Naive thymus-derived CD4-positive, alpha-beta T cell (primary cell): Measurements from ENCODE around the gene PRKCB. TPM values are rescaled to one million over a fixed set of nuclear protein-coding genes. Genes with fewer than 3 reads are reported as not detected.

Experiments
- ATAC-seq: fragments of 150-1000 bp; cut with Tn5 transposase; 2 replicates; pipeline ENCODE4 v1.10.0; 2021; ENCODE audit warnings: mild to moderate bottlenecking, moderate library complexity
- CTCF ChIA-PET: fragments of 350-600 bp; sonication (Branson Sonifier 250); formaldehyde crosslinking; loops from one replicate; lab custom pipeline; 2021; ENCODE audit warnings: antibody characterized with exemption; lab: Charles Lee
- POLR2A ChIA-PET: fragments of 350-600 bp; sonication (Branson Sonifier 250); formaldehyde crosslinking; loops from one replicate; lab custom pipeline; 2021; ENCODE audit warnings: antibody characterized with exemption, inconsistent platforms; lab: Charles Lee
- DNase-seq, 9 donors: peaks; one replicate each; pipeline versions ENCODE4 v3.0.0 to v3.0.0-alpha.2; 2020 to 2022; ENCODE audit warnings: mixed read lengths in 1 of 9
- H3K27ac ChIP-seq: one replicate; pipeline ENCODE4 v1.7.0; 2013; ENCODE audit warnings: mild to moderate bottlenecking, low read depth, low read length, moderate library complexity
- H3K27me3 ChIP-seq, 2 donors: one replicate each; pipeline ENCODE4 v1.7.0; 2013; ENCODE audit warnings: low read length in 2 of 2, mild to moderate bottlenecking in 2 of 2, moderate library complexity in 2 of 2; ENCODE audit not compliant: control insufficient read depth in 2 of 2, insufficient read depth in 2 of 2
- H3K36me3 ChIP-seq, 3 experiments: 1 replicate in 2 of 3; 2 replicates in 1 of 3; pipeline ENCODE4 v1.7.0; 2013; ENCODE audit warnings: low read length in 3 of 3, mild to moderate bottlenecking in 3 of 3, moderate library complexity in 1 of 3; ENCODE audit not compliant: insufficient read depth in 3 of 3, control insufficient read depth in 2 of 3
- H3K4me1 ChIP-seq, 2 donors: one replicate each; pipeline ENCODE4 v1.7.0; 2013; ENCODE audit warnings: low read length in 2 of 2, mild to moderate bottlenecking in 2 of 2, moderate library complexity in 1 of 2; ENCODE audit not compliant: control insufficient read depth in 2 of 2, insufficient read depth in 2 of 2
- H3K4me3 ChIP-seq: 2 replicates; pipeline ENCODE4 v1.7.0; 2013; ENCODE audit warnings: mild to moderate bottlenecking, low read length
- H3K9me3 ChIP-seq, 3 experiments: 1 replicate in 2 of 3; 2 replicates in 1 of 3; pipeline ENCODE4 v1.7.0; 2013; ENCODE audit warnings: low read length in 3 of 3; ENCODE audit not compliant: control insufficient read depth in 2 of 3
- H3K27ac Mint-ChIP-seq, 9 donors: one replicate each; pipeline ENCODE4 v1.8.0; 2020 to 2022; ENCODE audit warnings: mixed read lengths in 9 of 9, mild to moderate bottlenecking in 8 of 9, moderate library complexity in 5 of 9, inconsistent platforms in 2 of 9
- H3K27me3 Mint-ChIP-seq, 5 donors: one replicate each; pipeline ENCODE4 v1.8.0; 2021 to 2022; ENCODE audit warnings: mixed read lengths in 5 of 5, mild to moderate bottlenecking in 1 of 5
- H3K36me3 Mint-ChIP-seq, 5 donors: one replicate each; pipeline ENCODE4 v1.8.0; 2020 to 2022; ENCODE audit warnings: mixed read lengths in 5 of 5, mild to moderate bottlenecking in 3 of 5, inconsistent platforms in 1 of 5
- H3K4me1 Mint-ChIP-seq, 7 donors: one replicate each; pipeline ENCODE4 v1.8.0; 2020 to 2022; ENCODE audit warnings: mixed read lengths in 7 of 7, mild to moderate bottlenecking in 3 of 7, inconsistent platforms in 1 of 7
- H3K4me3 Mint-ChIP-seq, 10 donors: one replicate each; pipeline ENCODE4 v1.8.0; 2020 to 2022; ENCODE audit warnings: mild to moderate bottlenecking in 10 of 10, mixed read lengths in 10 of 10, moderate library complexity in 6 of 10, inconsistent platforms in 2 of 10
- H3K9me3 Mint-ChIP-seq, 11 donors: one replicate each; pipeline ENCODE4 v1.8.0; 2020 to 2022; ENCODE audit warnings: mixed read lengths in 11 of 11, mild to moderate bottlenecking in 4 of 11, inconsistent platforms in 1 of 11, moderate library complexity in 1 of 11
- intact Hi-C, 2 donors: fragments of 100-400 bp; cut with micrococcal nuclease; formaldehyde crosslinking; loops; one replicate each; pipeline ENCODE4 v1.15.1; 2023
- polyA plus RNA-seq, 2 donors: library from polyadenylated mRNA; unstranded; fragments of 300-500 nt; fragmentation: Illumina TruSeq; gene quantifications; one replicate each; pipeline ENCODE4 v1.2.3, GENCODE V29; 2021
- total RNA-seq, 6 experiments: library from RNA in 5 of 6; stranded (reverse) in 5 of 6; gene quantifications; 1 replicate in 5 of 6; 2 replicates in 1 of 6; pipeline ENCODE4 v1.2.3 and lab custom pipeline; 2021 to 2026

The PRKCB gene
- total and polyA plus RNA-seq, 7 experiments from 2014 or later, result 32.4 to 180 (median 72.9) TPM

DNA sequence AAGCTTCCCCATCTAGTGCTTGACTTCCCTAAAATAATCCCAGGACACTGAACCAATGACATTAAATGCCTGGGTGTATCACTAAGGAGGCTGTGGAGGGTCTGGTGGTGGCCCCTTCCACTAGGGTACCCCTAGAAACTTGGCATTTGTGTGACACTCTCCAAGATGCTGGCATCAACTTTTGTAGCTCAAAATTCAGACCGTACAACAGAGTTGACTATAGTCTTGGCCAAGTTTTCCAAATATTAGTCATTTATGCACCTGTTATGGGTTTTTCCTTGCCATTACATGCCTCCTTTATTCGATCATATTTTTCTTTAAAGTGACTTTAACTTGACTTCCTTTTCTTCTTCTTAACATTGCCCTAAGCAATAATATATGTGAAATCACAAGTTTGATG is 295.5 kb downstream of the PRKCB start:
- DNase-seq (no peak), ATAC-seq (no peak)
- H3K9me3 ChIP-seq, result no peaks in the 10 kb centered on the region
- intact Hi-C loops, result no loop called here
- Mint-ChIP-seq H3K27ac (peak overlapping the region in 4 of 9 donors; percentile 19 to 63 (median 26)), H3K36me3 (peaks cover 10 to 57% (median 22%) of the 10 kb centered on the region in 5 donors), H3K4me3 (no peak overlapping the region), H3K4me1 (peaks cover 4 to 29% (median 22%) of the 10 kb centered on the region in 7 donors), H3K27me3 (no peaks in the 10 kb centered on the region), H3K9me3 (peaks cover 0 to 1% (median 0%) of the 10 kb centered on the region in 11 donors)
- no peaks in the 10 kb centered on the region for H3K4me1 ChIP-seq
- ChIA-PET CTCF (no interaction called here), POLR2A (no interaction called here)
- peaks cover 0 to under 1% (median 0%) of the 10 kb centered on the region in 3 experiments for H3K36me3 ChIP-seq
- H3K27me3 ChIP-seq, result no peaks in the 10 kb centered on the region
- H3K27ac ChIP-seq, result no peak overlapping the region
- no peak overlapping the region for H3K4me3 ChIP-seq

DNA sequence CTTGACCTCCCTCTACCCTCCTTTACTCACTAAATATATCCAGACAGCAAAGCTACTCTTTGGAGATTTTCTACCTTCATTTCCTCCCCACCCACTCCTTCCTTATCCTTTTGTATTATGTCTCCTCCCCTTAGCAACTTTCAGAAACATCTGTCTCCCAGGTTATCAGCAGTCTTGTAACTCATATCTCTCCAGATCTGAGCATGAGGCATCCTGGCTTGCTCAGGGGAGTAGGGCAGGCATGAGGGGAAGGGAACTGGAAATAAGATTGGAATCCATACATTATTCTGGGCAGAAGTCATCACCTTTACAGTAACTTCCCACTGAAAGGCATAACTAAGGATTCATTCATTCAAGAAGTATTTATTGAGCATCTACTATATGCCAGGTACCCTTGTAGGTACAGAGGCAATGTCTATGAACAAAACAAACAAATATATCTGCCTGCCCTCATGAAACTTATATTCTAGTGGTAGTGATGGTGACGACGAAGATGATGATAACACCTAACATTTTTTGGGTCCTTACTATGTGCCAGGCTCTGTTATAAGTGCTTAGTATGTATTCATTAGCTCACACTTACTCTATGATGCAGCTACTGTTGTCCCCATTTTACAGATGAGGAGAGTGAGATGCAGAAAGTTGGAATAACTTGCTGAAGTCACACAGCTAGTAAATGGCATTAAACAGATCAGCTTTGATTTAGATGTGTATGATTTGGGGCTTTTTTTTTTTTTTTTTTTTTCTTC is 296.4 kb downstream of the PRKCB start:
- ATAC-seq, result no peak

DNA sequence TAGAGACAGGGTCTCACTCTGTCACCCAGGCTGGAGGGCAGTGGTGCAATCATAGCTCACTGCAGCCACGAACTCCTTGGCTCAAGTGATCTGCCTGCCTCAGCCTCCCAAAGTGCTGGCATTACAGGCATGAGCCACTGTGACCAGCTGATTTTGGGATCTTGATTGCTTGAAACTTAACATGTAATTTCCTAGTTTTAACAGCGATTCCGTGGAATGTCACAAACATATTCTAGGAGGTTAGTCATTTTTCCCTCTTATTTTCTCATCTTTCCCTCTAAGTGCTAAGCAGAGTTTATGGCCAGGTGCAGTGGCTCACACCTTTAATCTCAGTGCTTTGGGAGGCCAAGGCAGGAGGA is 297.0 kb downstream of the PRKCB start:
- CTCF ChIA-PET, result no interaction called here
- H3K9me3 Mint-ChIP-seq, result peaks cover 0 to 1% (median 0%) of the 10 kb centered on the region in 11 donors
- no peaks in the 10 kb centered on the region for H3K4me1 ChIP-seq

More for the DNA sequence above, 296.4 kb downstream of the PRKCB start:
- Mint-ChIP-seq H3K4me1 (peaks cover 4 to 29% (median 22%) of the 10 kb centered on the region in 7 donors), H3K36me3 (peaks cover 10 to 55% (median 20%) of the 10 kb centered on the region in 5 donors), H3K4me3 (no peak overlapping the region), H3K9me3 (peaks cover 0 to 1% (median 0%) of the 10 kb centered on the region in 11 donors), H3K27ac (peak overlapping the region in 1 of 9 donors; percentile 33), H3K27me3 (no peaks in the 10 kb centered on the region)
- Histone ChIP-seq H3K4me1 (no peaks in the 10 kb centered on the region), H3K9me3 (no peaks in the 10 kb centered on the region), H3K4me3 (no peak overlapping the region), H3K27me3 (no peaks in the 10 kb centered on the region), H3K36me3 (peaks cover 0 to 4% (median 0%) of the 10 kb centered on the region in 3 experiments), H3K27ac (no peak overlapping the region)
- intact Hi-C loops, result no loop called here
- POLR2A ChIA-PET, result no interaction called here
- no peak for DNase-seq
- CTCF ChIA-PET, result no interaction called here

DNA sequence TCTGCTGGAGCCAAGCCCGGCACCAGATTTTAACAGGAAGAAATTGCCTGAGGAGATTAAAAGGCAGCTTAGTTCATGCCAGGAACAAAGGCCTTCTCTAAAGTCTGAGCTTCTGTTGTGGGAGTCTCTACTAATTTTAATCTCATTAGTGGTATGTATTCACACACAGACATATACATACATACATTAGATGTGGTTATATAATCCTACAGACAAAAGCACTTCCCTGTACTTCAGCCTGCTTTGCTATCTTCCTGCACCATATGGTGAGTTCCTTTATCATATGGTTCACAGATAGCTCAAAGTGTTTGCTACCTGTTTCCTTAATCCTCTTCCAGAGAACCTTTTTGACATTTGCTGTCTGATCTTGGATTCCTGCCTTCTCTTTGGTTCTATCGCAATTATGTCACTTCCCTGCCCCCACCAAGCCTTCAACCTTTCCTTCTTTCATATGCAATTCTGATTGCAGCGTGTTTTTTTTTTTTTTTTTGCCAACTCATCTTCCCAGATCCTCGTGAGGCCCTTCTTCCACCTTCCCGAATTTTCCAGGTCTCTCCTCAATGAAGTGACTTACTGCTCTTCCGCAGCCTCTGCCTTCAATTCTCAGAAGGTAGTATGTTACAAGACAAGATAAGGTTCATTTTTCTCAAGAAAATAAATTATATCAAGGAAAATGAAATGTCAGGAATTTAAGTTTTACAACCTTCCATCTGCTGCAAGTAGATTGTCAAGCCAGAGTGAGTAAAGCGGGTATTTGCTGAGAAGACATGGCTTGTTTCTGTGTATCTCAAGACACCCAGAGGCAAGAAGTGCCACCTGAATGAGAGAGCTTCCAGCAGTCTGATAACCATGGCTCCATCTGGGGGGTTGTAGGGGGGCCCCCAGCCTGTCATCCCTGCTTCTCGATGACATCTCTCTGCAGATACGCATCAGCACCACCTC is 300.1 kb downstream of the PRKCB start:
- POLR2A ChIA-PET, result no interaction called here
- CTCF ChIA-PET, result interaction anchor here (0.6 to 0.7 kb wide), 2 partner anchors 24 to 85 kb away, joined by 3 to 4 read pairs; no protein-coding TSS in a partner anchor
- peaks cover 12 to 58% (median 29%) of the 10 kb centered on the region in 5 donors for H3K36me3 Mint-ChIP-seq
- no peak for ATAC-seq
- no peaks in the 10 kb centered on the region for H3K27me3 Mint-ChIP-seq
- H3K4me1 ChIP-seq, result no peaks in the 10 kb centered on the region
- H3K4me3 Mint-ChIP-seq, result no peak overlapping the region
- no peak for DNase-seq
- H3K9me3 ChIP-seq, result no peaks in the 10 kb centered on the region
- H3K4me1 Mint-ChIP-seq, result peaks cover 0 to 27% (median 17%) of the 10 kb centered on the region in 7 donors
- H3K9me3 Mint-ChIP-seq, result peaks cover 0 to 1% (median 0%) of the 10 kb centered on the region in 11 donors
- peaks cover 0 to 4% (median 0%) of the 10 kb centered on the region in 3 experiments for H3K36me3 ChIP-seq
- H3K4me3 ChIP-seq, result no peak overlapping the region
- peak overlapping the region in 4 of 9 donors; percentile 2 to 44 (median 14) for H3K27ac Mint-ChIP-seq
- H3K27me3 ChIP-seq, result no peaks in the 10 kb centered on the region
- intact Hi-C loops, result no loop called here
- H3K27ac ChIP-seq, result no peak overlapping the region

More for the DNA sequence above, 297.0 kb downstream of the PRKCB start:
- Mint-ChIP-seq H3K27me3 (no peaks in the 10 kb centered on the region), H3K4me1 (peaks cover 4 to 29% (median 22%) of the 10 kb centered on the region in 7 donors), H3K36me3 (peaks cover 10 to 55% (median 17%) of the 10 kb centered on the region in 5 donors), H3K4me3 (no peak overlapping the region), H3K27ac (no peak overlapping the region)
- no peak for ATAC-seq
- Histone ChIP-seq H3K9me3 (no peaks in the 10 kb centered on the region), H3K27me3 (no peaks in the 10 kb centered on the region), H3K4me3 (no peak overlapping the region), H3K27ac (no peak overlapping the region), H3K36me3 (peaks cover 0 to 4% (median 0%) of the 10 kb centered on the region in 3 experiments)
- POLR2A ChIA-PET, result no interaction called here
- DNase-seq, result no peak
- intact Hi-C loops, result no loop called here

DNA sequence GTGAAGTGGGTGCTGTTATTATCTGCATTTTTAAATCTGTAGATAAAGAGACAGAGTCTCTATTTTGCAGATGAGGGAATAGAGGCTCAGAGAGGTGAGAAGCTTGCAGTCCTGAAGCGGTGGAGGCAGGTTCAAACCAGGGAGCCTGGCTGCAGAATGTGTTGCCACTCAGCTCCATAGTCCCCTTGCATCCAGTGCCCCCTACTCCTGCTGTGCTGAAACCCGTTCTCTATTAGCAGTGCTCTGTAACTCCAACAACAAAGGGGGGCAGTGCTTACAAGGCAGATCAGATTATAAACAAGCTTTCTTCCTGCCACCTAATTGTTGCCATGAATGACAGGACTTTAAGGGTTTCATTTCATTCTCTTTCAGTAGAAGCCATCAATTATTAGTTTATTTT is 302.2 kb downstream of the PRKCB start:
- Histone ChIP-seq H3K9me3 (no peaks in the 10 kb centered on the region), H3K36me3 (peaks cover 0 to 4% (median 0%) of the 10 kb centered on the region in 3 experiments), H3K4me1 (no peaks in the 10 kb centered on the region), H3K27me3 (no peaks in the 10 kb centered on the region), H3K4me3 (no peak overlapping the region), H3K27ac (no peak overlapping the region)
- ChIA-PET POLR2A (no interaction called here), CTCF (no interaction called here)
- no peak overlapping the region for H3K4me3 Mint-ChIP-seq
- DNase-seq (no peak), ATAC-seq (no peak)
- intact Hi-C loops, result no loop called here
- peak overlapping the region in 1 of 9 donors; percentile 48 for H3K27ac Mint-ChIP-seq
- H3K27me3 Mint-ChIP-seq, result no peaks in the 10 kb centered on the region
- peaks cover 12 to 53% (median 24%) of the 10 kb centered on the region in 5 donors for H3K36me3 Mint-ChIP-seq
- peaks cover 0 to 1% (median 0%) of the 10 kb centered on the region in 11 donors for H3K9me3 Mint-ChIP-seq
- H3K4me1 Mint-ChIP-seq, result peaks cover 0 to 20% (median 0%) of the 10 kb centered on the region in 7 donors

DNA sequence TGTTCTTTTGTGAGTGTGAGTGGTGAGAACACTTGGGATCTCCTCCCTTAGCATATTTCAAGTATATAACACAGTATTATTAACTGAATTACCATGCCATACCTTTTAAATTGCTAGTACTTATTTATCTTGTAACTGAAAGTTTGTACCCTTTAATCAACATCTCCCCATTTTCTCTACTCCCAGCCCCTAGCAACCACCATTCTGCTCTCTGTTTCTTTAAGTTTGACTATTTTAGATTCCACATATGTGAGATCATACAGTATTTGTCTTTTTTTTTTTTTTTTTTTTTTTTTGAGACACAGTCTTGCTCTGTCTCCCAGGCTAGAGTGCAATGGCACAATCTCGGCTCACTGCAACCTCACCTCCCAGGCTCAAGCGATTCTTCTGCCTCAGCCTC is 302.8 kb downstream of the PRKCB start:
- CTCF ChIA-PET, result no interaction called here
- no peaks in the 10 kb centered on the region for H3K27me3 ChIP-seq
- H3K4me3 ChIP-seq, result no peak overlapping the region
- DNase-seq, result no peak
- Mint-ChIP-seq H3K36me3 (peaks cover 12 to 49% (median 21%) of the 10 kb centered on the region in 5 donors), H3K9me3 (peaks cover 0 to 1% (median 0%) of the 10 kb centered on the region in 11 donors), H3K27me3 (no peaks in the 10 kb centered on the region), H3K4me1 (peaks cover 0 to 16% (median 0%) of the 10 kb centered on the region in 7 donors), H3K27ac (peak overlapping the region in 1 of 9 donors; percentile 9), H3K4me3 (no peak overlapping the region)
- no peaks in the 10 kb centered on the region for H3K4me1 ChIP-seq
- POLR2A ChIA-PET, result no interaction called here
- no peaks in the 10 kb centered on the region for H3K9me3 ChIP-seq
- no peak overlapping the region for H3K27ac ChIP-seq
- H3K36me3 ChIP-seq, result peaks cover 0 to 4% (median 0%) of the 10 kb centered on the region in 3 experiments
- ATAC-seq, result no peak
- intact Hi-C loops, result no loop called here
